ENCODE results near the gene ITPKA. TPM values are rescaled to one million over a fixed set of nuclear protein-coding genes. Genes with fewer than 3 reads are reported as not detected.

Gene ITPKA
- polyA plus RNA-seq, 1 donor (not counting 4 experiments of a cell fraction or from before 2014, with no cell fraction given), result 0.12 TPM

- Histone ChIP-seq H3K9me3 (ENCODE audit: control insufficient read depth, low read depth, low read length) (no peaks in the 10 kb centered on the region), H3K36me3 (ENCODE audit: control insufficient read depth in 2 of 2, extremely low read depth in 1 of 2, insufficient read depth in 2 of 2, low read length in 2 of 2) (no peaks in the 10 kb centered on the region), H3K27ac (ENCODE audit: control insufficient read depth, insufficient read depth, low read length) (no peak overlapping the region), H3K4me3 (ENCODE audit: control insufficient read depth in 2 of 3, extremely low read depth in 1 of 3, insufficient read depth in 2 of 3, low read depth in 1 of 3, low read length in 3 of 3) (no peak overlapping the region), H3K4me1 (ENCODE audit: control insufficient read depth, extremely low read depth, insufficient read depth, low read length) (peaks cover 30% of the 10 kb centered on the region), H3K4me2 (ENCODE audit: control insufficient read depth, extremely low read depth, insufficient read depth, low read depth, low read length) (no peak overlapping the region), H3K9me1 (ENCODE audit: control insufficient read depth, extremely low read depth, insufficient read depth, low read length) (peaks cover 3% of the 10 kb centered on the region), H4K20me1 (ENCODE audit: control insufficient read depth, extremely low read depth, insufficient read depth, low read length) (no peaks in the 10 kb centered on the region), H3K79me2 (ENCODE audit: control insufficient read depth, insufficient read depth, low read length) (no peaks in the 10 kb centered on the region), H2AFZ (ENCODE audit: control insufficient read depth, low read length) (no peak overlapping the region), H3K27me3 (ENCODE audit: control insufficient read depth, extremely low read depth, insufficient read depth, low read length) (peaks cover 87% of the 10 kb centered on the region), H3K9ac (ENCODE audit: control insufficient read depth, extremely low read depth, insufficient read depth, low read length) (no peak overlapping the region)
- TF ChIP-seq EZH2 (IDR thresholded peaks at IDR 0.05; ENCODE audit: low read length) (no peak), CTCF (optimal IDR thresholded peaks at IDR 0.05 in 1 of 3, IDR thresholded peaks at IDR 0.05 in 1 of 3, conservative IDR thresholded peaks at IDR 0.05 in 1 of 3; ENCODE audit: extremely low read depth in 1 of 3, insufficient read depth in 2 of 3, low read length in 3 of 3) (no peak)
- DNase-seq (ENCODE audit: low read depth, low spot score), result no peak
- dilution Hi-C loops (cut with MboI; ENCODE audit: extremely low pct_ligation_motif_present, low sequenced_read_pairs), result no loop called here
- no peak for FAIRE-seq
These were observed 5.0 kb downstream of the ITPKA start for GRCh38 chr15:41498657-41499056.

- H3K4me2 ChIP-seq (ENCODE audit: control insufficient read depth, extremely low read depth, insufficient read depth, low read depth, low read length), result no peak overlapping the region
- no peak for TF ChIP-seq EZH2 (IDR thresholded peaks at IDR 0.05; ENCODE audit: low read length)
- TF ChIP-seq CTCF (optimal IDR thresholded peaks at IDR 0.05 in 1 of 3, IDR thresholded peaks at IDR 0.05 in 1 of 3, conservative IDR thresholded peaks at IDR 0.05 in 1 of 3; ENCODE audit: extremely low read depth in 1 of 3, insufficient read depth in 2 of 3, low read length in 3 of 3), result no peak
- H3K79me2 ChIP-seq (ENCODE audit: control insufficient read depth, insufficient read depth, low read length), result no peaks in the 10 kb centered on the region
- no peaks in the 10 kb centered on the region for H3K36me3 ChIP-seq (ENCODE audit: control insufficient read depth in 2 of 2, extremely low read depth in 1 of 2, insufficient read depth in 2 of 2, low read length in 2 of 2)
- no peak overlapping the region for H3K9ac ChIP-seq (ENCODE audit: control insufficient read depth, extremely low read depth, insufficient read depth, low read length)
- H3K9me1 ChIP-seq (ENCODE audit: control insufficient read depth, extremely low read depth, insufficient read depth, low read length), result peaks cover 3% of the 10 kb centered on the region
- H4K20me1 ChIP-seq (ENCODE audit: control insufficient read depth, extremely low read depth, insufficient read depth, low read length), result no peaks in the 10 kb centered on the region
- H3K27me3 ChIP-seq (ENCODE audit: control insufficient read depth, extremely low read depth, insufficient read depth, low read length), result peaks cover 88% of the 10 kb centered on the region
- H3K4me3 ChIP-seq (ENCODE audit: control insufficient read depth in 2 of 3, extremely low read depth in 1 of 3, insufficient read depth in 2 of 3, low read depth in 1 of 3, low read length in 3 of 3), result no peak overlapping the region
- no peak for FAIRE-seq
- dilution Hi-C loops (cut with MboI; ENCODE audit: extremely low pct_ligation_motif_present, low sequenced_read_pairs), result no loop called here
- no peak overlapping the region for H2AFZ ChIP-seq (ENCODE audit: control insufficient read depth, low read length)
- peaks cover 31% of the 10 kb centered on the region for H3K4me1 ChIP-seq (ENCODE audit: control insufficient read depth, extremely low read depth, insufficient read depth, low read length)
- DNase-seq (ENCODE audit: low read depth, low spot score), result no peak
- H3K9me3 ChIP-seq (ENCODE audit: control insufficient read depth, low read depth, low read length), result no peaks in the 10 kb centered on the region
- H3K27ac ChIP-seq (ENCODE audit: control insufficient read depth, insufficient read depth, low read length), result no peak overlapping the region
These were observed 5.6 kb downstream of the ITPKA start for GRCh38 chr15:41499109-41499851.

Data from keratinocyte (primary cell).